GM19372 (cell line): ENCODE results near the gene TTC23L.
A peak's percentile ranks its signal among the peaks of the same experiment; 100 is the strongest.

Experiments used
- ATAC-seq: cut with Tn5 transposase; IDR thresholded peaks from one replicate; pipeline ENCODE4 v1.9.1; 2021; ENCODE audit warnings: mild to moderate bottlenecking, low read depth, moderate library complexity; ENCODE audit not compliant: unreplicated experiment

TTC23L gene

DNA sequence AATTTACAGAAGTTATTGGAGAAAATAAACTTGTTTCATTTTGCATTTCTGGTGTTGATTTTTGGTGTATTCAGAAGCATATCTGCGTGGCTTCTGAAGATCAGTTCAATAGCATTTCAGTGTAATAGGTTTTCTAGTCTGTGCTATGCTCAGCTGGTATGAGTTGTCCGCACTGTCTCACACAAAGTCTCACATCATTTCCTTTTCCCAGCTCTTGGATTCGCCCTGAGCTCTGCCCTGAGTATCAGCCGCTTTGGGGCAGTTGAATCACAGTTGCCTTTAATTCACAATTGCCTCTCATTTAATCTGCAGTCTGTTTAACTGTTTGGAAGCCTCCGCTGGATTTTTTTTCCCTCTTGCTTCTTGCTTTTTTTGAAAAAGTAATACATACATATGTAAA, 6.4 kb upstream of the TTC23L start:
- ATAC-seq, result no peak

DNA sequence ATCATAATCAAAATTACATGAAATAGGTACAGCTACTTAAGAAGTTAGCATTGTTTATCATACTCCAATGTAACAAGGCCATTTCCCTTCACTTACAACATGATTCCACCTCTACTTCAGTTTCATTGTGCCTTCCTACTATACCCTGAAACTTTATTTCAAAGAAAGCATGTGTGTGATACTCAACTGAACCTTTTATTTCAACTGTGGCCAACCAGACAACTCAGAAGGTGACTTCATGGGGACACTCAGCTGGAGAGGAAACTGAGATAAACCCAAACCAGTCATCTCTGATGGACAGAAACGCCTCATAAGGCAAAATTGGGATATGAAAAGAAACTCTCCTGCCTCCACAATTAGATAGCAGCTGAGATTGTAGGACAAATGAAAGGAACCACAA, 5.9 kb upstream of the TTC23L start:
- ATAC-seq, result no peak

DNA sequence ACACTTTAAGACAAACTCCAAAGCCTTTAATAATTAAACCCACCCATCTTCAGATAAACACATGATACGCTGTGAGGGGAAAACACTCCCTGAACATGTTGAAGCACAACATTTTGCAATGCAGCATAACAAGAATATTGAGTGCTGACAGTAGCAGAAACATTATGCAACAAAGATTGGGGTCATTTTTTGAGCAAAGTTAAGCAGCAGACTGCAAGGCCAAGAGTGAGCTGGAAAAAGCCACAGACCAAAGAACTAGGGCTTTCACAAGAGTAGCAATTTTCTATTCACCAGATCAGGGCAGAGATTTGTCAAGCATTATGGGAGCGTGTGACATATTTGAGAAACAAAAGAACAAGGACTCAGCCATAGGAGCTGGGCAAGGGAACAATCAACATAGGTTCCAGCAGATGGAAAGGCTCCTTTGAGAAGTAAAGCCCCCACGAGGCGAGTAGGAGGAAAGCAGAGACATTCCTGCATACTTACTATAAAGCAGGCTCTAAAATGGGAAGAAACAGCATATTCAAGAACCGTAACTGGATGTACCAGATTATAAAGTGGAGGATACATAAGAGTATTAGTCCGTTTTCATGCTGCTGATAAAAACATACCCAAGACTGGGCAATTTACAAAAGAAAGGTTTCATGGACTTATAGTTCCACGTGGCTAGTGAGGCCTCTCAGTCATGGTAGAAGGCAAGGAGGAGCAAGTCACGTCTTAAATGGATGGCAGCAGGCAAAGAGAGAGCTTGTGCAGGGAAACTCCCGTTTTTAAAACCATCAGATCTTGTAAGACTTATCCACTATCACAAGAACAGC, 4.8 kb upstream of the TTC23L start:
- ATAC-seq, result no peak

GRCh38 chr5:34834794-34835089, 4.2 kb upstream of the TTC23L start:
- ATAC-seq, result no peak

GRCh38 chr5:34835664-34836063, 3.3 kb upstream of the TTC23L start:
- no peak for ATAC-seq

DNA sequence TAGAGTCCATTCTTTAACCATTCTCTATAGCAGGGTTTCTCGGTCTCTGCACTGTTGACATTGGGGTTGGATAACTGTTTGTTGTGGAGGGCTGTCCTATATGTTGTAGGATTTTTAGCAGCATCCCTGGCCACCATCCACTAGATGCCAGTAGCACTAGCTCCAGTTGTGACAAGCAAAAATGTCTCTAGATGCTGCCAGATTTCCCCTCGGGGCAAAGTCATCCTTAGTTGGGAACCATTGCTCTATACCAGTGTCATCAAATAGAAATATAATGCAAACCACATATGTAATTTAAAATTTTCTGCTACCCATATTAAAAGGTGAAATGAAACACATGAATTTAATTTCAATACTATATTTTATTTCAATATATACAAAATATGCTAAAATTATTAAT, 2.9 kb downstream of the TTC23L start:
- no peak for ATAC-seq

DNA sequence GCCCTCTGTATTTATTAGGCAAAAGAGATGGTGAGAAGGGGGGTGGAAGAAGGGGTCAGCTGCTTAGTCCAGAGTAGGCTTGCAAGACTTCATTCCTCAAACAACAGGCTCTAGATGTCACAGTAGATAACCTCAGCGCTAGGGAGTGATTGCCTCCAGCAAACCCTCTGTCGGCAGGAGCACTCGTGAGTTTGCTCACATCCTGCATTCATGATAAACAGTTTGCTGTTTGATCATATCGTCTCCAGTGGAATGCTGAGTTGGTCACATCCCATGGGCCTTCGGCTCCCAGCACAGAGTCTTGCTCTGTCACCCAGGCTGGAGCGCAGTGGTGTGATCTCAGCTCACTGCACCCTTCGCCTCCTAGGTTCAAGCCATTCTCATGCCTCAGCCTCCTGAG, 3.6 kb downstream of the TTC23L start:
- no peak for ATAC-seq

- no peak for ATAC-seq
Measured at GRCh38 chr5:34843497-34843896, 4.5 kb downstream of the TTC23L start.

DNA sequence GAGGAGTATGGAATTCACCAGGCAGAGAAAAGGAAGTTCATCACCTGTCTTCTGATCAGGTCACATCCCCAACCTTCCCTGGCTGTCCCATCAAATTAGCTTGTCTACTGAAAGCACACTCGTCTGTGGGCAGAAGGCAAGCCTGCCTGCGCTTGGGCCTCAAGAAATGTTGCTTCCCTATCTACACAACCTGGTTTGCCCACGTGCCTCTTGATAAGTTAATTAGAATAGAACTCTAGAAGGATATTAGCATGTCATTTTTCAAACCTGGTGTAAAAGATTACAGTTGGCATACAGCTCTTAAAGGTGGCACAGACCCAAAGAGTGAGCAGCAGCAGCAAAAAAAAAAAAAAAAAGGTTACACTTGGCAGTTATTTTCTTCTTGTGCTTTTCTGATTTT, 5.1 kb downstream of the TTC23L start:
- ATAC-seq, result no peak

DNA sequence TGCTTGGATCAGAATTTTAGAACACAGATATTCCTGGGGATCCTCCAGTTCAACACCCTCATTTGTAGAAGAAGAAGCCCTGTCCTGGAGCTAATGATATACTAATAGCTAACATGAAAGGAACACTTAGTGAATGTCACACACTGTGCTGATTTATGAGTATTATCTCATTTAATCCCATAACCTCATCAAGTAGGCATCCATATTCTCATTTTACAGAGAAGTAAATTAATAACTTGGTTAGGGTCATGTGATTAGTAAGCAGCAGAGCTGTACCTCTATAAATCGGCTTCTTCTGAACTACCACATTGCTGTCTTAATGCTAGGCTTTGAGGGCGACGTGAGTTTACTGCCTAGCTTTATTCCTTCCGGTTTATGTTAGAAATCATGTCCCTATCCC, 6.0 kb downstream of the TTC23L start:
- no peak for ATAC-seq

- ATAC-seq, result no peak
Measured at GRCh38 chr5:34847056-34847455, 8.1 kb downstream of the TTC23L start.

DNA sequence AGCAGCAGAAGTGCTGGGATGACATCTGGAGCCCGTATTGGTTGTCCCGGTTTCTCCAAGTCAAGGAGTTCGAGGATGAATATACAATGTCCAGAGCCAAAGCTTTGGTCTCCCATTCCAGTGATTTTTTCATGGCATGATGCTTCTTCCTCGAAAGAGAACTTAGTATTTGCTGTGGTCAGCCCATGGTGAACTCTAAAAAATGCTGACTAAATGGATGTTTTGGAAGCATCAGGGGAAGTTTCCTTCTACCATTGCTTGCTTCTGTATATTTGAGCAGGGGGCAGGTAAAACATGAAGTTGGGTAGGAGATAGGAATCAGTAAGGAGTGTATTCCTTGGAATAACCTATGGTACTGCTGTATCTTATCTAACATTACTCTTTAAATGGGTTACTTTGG, 8.6 kb downstream of the TTC23L start:
- no peak for ATAC-seq

- no peak for ATAC-seq
Measured at GRCh38 chr5:34848230-34848629, 9.3 kb downstream of the TTC23L start.

- ATAC-seq, result no peak
Measured at GRCh38 chr5:34849253-34849652, 10.3 kb downstream of the TTC23L start.

DNA sequence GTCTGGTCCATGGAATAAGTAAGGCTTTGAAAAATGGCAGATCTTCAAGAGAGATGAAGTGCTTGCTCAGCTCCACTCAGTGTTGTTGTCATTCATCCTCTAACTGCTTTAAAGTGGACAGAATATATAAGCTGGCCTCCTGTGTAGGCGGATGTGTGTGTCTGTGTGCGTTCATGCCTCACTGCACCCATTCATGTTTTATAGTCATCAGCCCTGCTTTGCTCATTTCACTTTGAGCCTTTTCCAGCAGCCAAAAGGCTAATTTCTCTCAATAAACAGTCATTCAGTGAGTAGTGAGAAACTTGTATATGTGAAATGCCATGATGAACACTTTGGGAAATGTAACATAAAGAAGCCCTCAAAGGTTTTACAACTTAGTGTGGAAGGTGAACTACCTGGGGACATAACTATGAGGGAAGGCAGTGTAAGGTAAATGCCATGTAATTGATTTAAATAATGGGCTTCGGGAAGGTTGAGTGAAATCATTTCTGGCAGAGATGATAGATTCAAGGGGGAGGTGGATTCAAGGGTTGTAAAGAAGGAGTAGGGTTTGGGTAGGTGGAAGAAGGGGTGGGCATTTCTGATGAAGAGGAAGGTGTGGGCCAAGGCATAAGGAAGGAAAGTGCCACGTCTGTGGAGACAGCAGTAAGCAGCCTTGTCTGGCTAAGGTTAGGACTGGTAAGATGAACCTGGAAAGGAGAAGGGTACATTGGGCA, 15.7 kb downstream of the TTC23L start:
- ATAC-seq, result peak; percentile 95

DNA sequence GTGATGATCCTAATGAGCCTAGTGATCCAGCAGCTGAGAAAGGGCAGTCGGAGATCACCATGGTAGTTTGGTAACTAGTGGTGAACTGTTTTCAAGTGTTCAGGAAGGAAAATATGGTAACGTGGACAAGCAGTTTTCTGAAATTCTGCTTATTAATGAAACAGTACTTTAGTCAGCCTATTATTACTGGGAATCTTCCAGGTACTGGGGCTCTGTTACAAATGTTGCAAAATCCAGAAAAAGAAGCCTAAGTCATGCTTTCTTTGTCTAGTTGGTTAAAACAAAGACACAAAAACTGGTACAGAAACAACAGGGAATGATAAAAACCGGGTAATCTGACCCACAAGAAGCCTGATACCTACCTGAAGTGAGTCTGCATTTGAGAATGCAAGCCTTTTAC, 18.2 kb downstream of the TTC23L start:
- ATAC-seq, result no peak

- ATAC-seq, result no peak
Measured at GRCh38 chr5:34857894-34858293, 18.9 kb downstream of the TTC23L start.

DNA sequence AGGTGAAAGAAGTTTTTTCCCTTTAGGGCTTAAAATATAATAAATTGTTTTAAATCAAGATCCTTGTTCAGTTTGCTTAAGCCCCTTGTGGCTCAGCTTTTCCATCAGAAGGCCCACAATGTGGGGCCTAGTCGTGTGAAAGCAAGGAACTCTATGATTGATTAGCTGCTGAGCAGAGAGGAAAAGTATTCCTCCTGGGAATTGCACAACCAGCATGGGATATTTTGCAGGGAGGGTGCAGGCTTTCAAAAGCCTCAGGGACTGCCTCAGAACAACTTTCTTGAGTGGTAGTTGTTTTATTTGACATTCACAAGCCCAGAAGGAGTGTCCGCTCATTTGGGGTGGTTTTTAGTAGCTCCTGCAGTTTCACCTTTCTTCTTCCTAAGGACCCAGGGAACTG, 19.8 kb downstream of the TTC23L start:
- ATAC-seq, result no peak

- no peak for ATAC-seq
Measured at GRCh38 chr5:34859253-34859652, 20.3 kb downstream of the TTC23L start.

GRCh38 chr5:34863946-34864345, 25.0 kb downstream of the TTC23L start:
- no peak for ATAC-seq

GRCh38 chr5:34865091-34865490, 26.1 kb downstream of the TTC23L start:
- no peak for ATAC-seq

DNA sequence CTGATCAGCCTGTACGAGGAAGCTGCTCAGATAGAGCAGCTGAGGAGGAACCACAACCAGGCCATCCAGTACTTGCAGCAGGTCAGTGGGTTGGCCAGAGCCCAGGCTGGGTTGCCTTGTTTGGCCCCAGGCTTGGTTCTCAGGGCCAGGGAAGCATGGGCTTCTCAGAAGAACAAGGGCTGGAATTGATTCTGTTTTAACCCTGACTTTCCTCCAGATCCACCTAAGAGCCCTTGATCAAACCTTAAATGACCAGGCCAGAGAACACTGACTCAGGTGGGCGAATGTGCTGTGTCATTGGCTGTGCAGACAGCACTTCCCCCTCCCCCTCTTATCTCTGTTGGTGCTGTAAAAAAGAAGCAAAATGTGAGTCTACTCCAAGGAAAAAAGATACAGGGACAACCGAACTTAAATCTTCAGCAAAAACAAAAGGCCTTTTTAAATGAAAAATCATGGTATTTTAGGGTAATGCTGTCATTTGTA, 28.1 kb downstream of the TTC23L start:
- no peak for ATAC-seq
